Cardiac fibroblast (primary cell): ENCODE data around the gene NAV2.
A peak's percentile ranks its signal among the peaks of the same experiment; 100 is the strongest.

Experiments
- DNase-seq, 2 donors: peaks; one replicate each; pipeline versions ENCODE4 v3.0.0 to v3.0.0-alpha.2; 2010; ENCODE audit warnings: low read depth in 2 of 2
- H3K4me3 ChIP-seq, 2 donors: replicated peaks in 1 of 2; 1 replicate in 1 of 2; 2 replicates in 1 of 2; pipeline ENCODE4 v1.5.1; 2011; ENCODE audit warnings: low read depth in 2 of 2, low read length in 2 of 2, mild to moderate bottlenecking in 2 of 2, moderate library complexity in 1 of 2
- CTCF ChIP-seq: IDR thresholded peaks from one replicate; pipeline ENCODE4 v1.5.1; 2011; ENCODE audit warnings: low read depth, mild to moderate bottlenecking, low read length, inconsistent platforms

Gene NAV2

GRCh38 chr11:19989191-19989590 lies 276.6 kb downstream of the NAV2 start:
- no peak for DNase-seq
- no peak for TF ChIP-seq CTCF
- H3K4me3 ChIP-seq, result no peak overlapping the region

- no peak for DNase-seq
- TF ChIP-seq CTCF, result no peak
- no peak overlapping the region for H3K4me3 ChIP-seq
Observed at GRCh38 chr11:19992162-19992561, 279.5 kb downstream of the NAV2 start.

GRCh38 chr11:19992998-19993397 lies 280.4 kb downstream of the NAV2 start:
- no peak for TF ChIP-seq CTCF
- DNase-seq, result no peak
- H3K4me3 ChIP-seq, result no peak overlapping the region

GRCh38 chr11:19994672-19995071 lies 282.0 kb downstream of the NAV2 start:
- no peak for DNase-seq
- no peak overlapping the region for H3K4me3 ChIP-seq
- TF ChIP-seq CTCF, result no peak

GRCh38 chr11:19995145-19995544 lies 282.5 kb downstream of the NAV2 start:
- no peak for TF ChIP-seq CTCF
- peak; percentile 73 to 92 for DNase-seq
- H3K4me3 ChIP-seq, result no peak overlapping the region

GRCh38 chr11:19996571-19996970 lies 283.9 kb downstream of the NAV2 start:
- no peak overlapping the region for H3K4me3 ChIP-seq
- no peak for TF ChIP-seq CTCF
- no peak for DNase-seq

GRCh38 chr11:20000022-20000350 lies 287.3 kb downstream of the NAV2 start:
- no peak for DNase-seq
- no peak for TF ChIP-seq CTCF
- no peak overlapping the region for H3K4me3 ChIP-seq
